ENCODE results near the gene ALKBH4.

Gene ALKBH4

GRCh38 chr7:102469972-102470825 is 5.5 kb upstream of the ALKBH4 start:
- Histone ChIP-seq H3K36me3 (ENCODE audit: insufficient read depth, low read length) (peaks cover 48% of the 10 kb centered on the region), H3K79me2 (ENCODE audit: insufficient read depth, low read length) (peaks cover 12% of the 10 kb centered on the region), H3K4me2 (ENCODE audit: insufficient read depth, low read length) (no peak overlapping the region), H4K20me1 (ENCODE audit: insufficient read depth, low read length) (peaks cover 19% of the 10 kb centered on the region), H3K27me3 (ENCODE audit: insufficient read depth, low read length, poor library complexity) (no peaks in the 10 kb centered on the region), H3K27ac (ENCODE audit: low read length) (no peak overlapping the region), H2AFZ (ENCODE audit: low read depth, low read length) (no peak overlapping the region), H3K4me3 (ENCODE audit: low read depth in 1 of 2, low read length in 2 of 2) (no peak overlapping the region), H3K9ac (ENCODE audit: low read depth, low read length) (no peak overlapping the region), H3K4me1 (ENCODE audit: insufficient read depth, low read length) (peaks cover 17% of the 10 kb centered on the region), H3K9me3 (ENCODE audit: insufficient read depth, low read length, severe bottlenecking) (no peaks in the 10 kb centered on the region)
- no peak for ATAC-seq (ENCODE audit: insufficient read depth, low read depth)
- TF ChIP-seq CTCF (IDR thresholded peaks at IDR 0.05; ENCODE audit: borderline replicate concordance, extremely low read depth, low read length, poor library complexity, severe bottlenecking) (no peak), EZH2 (IDR thresholded peaks at IDR 0.05; ENCODE audit: borderline replicate concordance, low read depth, low read length, severe bottlenecking) (no peak)
- DNase-seq, result no peak

- H3K9ac ChIP-seq (ENCODE audit: low read depth, low read length), result no peak overlapping the region
- H3K27ac ChIP-seq (ENCODE audit: low read length), result no peak overlapping the region
- no peak overlapping the region for H2AFZ ChIP-seq (ENCODE audit: low read depth, low read length)
- no peaks in the 10 kb centered on the region for H3K27me3 ChIP-seq (ENCODE audit: insufficient read depth, low read length, poor library complexity)
- peaks cover 52% of the 10 kb centered on the region for H3K36me3 ChIP-seq (ENCODE audit: insufficient read depth, low read length)
- H3K79me2 ChIP-seq (ENCODE audit: insufficient read depth, low read length), result peaks cover 18% of the 10 kb centered on the region
- peaks cover 19% of the 10 kb centered on the region for H4K20me1 ChIP-seq (ENCODE audit: insufficient read depth, low read length)
- H3K4me1 ChIP-seq (ENCODE audit: insufficient read depth, low read length), result peaks cover 17% of the 10 kb centered on the region
- ATAC-seq (ENCODE audit: insufficient read depth, low read depth) (no peak), DNase-seq (no peak)
- no peak overlapping the region for H3K4me3 ChIP-seq (ENCODE audit: low read depth in 1 of 2, low read length in 2 of 2)
- no peak overlapping the region for H3K4me2 ChIP-seq (ENCODE audit: insufficient read depth, low read length)
- H3K9me3 ChIP-seq (ENCODE audit: insufficient read depth, low read length, severe bottlenecking), result no peaks in the 10 kb centered on the region
- TF ChIP-seq CTCF (IDR thresholded peaks at IDR 0.05; ENCODE audit: borderline replicate concordance, extremely low read depth, low read length, poor library complexity, severe bottlenecking) (no peak), EZH2 (IDR thresholded peaks at IDR 0.05; ENCODE audit: borderline replicate concordance, low read depth, low read length, severe bottlenecking) (no peak)
Observed at GRCh38 chr7:102469351-102469971, 4.8 kb upstream of the ALKBH4 start.

DNA sequence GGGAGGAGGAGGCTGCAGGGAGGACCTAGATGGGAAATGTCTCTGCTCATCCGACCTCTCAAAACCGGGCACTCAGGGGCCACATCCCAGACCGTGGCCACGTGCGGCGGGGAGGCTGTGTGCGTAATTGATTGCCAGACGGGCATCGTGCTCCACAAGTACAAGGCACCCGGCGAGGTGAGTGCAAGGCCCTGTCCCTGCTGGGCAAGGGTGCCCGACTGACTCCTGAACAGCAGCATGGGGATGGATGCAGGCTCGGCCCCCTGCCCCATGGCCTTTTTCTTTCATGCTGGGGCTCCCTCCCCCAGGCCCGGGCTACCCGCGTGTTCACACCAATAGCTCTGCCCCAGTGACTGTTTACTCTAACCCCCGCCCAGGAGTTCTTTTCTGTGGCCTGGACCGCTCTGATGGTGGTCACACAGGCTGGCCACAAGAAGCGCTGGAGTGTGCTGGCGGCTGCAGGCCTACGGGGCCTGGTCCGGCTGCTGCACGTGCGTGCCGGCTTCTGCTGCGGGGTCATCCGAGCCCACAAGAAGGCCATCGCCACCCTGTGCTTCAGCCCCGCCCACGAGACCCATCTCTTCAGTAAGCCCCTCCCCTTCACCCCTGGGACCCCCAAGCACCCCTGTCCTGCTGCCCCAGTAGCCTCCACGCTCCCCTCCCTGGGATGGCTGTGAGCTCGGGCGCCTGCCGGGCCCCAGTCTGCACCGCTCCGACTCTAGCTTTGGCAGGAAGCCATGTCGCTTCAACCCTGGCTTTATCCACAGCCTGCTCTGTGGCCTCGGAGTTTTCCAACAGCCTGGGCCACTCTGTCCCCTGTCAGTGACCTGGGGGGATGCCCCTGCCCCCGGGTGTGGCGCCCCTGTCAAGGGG is 4.1 kb upstream of the ALKBH4 start:
- no peak for ATAC-seq (ENCODE audit: insufficient read depth, low read depth)
- no peak overlapping the region for H2AFZ ChIP-seq (ENCODE audit: low read depth, low read length)
- peaks cover 22% of the 10 kb centered on the region for H3K4me1 ChIP-seq (ENCODE audit: insufficient read depth, low read length)
- H4K20me1 ChIP-seq (ENCODE audit: insufficient read depth, low read length), result peaks cover 19% of the 10 kb centered on the region
- H3K4me3 ChIP-seq (ENCODE audit: low read depth in 1 of 2, low read length in 2 of 2), result no peak overlapping the region
- H3K9me3 ChIP-seq (ENCODE audit: insufficient read depth, low read length, severe bottlenecking), result no peaks in the 10 kb centered on the region
- H3K27ac ChIP-seq (ENCODE audit: low read length), result no peak overlapping the region
- H3K9ac ChIP-seq (ENCODE audit: low read depth, low read length), result no peak overlapping the region
- DNase-seq, result no peak
- peaks cover 50% of the 10 kb centered on the region for H3K36me3 ChIP-seq (ENCODE audit: insufficient read depth, low read length)
- H3K4me2 ChIP-seq (ENCODE audit: insufficient read depth, low read length), result no peak overlapping the region
- H3K27me3 ChIP-seq (ENCODE audit: insufficient read depth, low read length, poor library complexity), result no peaks in the 10 kb centered on the region
- TF ChIP-seq CTCF (IDR thresholded peaks at IDR 0.05; ENCODE audit: borderline replicate concordance, extremely low read depth, low read length, poor library complexity, severe bottlenecking), result no peak
- TF ChIP-seq EZH2 (IDR thresholded peaks at IDR 0.05; ENCODE audit: borderline replicate concordance, low read depth, low read length, severe bottlenecking), result no peak
- H3K79me2 ChIP-seq (ENCODE audit: insufficient read depth, low read length), result peaks cover 26% of the 10 kb centered on the region

All from DND-41 (cell line).